Spinal cord (tissue), 10 donors: Measurements from ENCODE around the gene SYNRG. TPM values are rescaled to one million over a fixed set of nuclear protein-coding genes. Genes with fewer than 3 reads are reported as not detected.

ENCODE experiments used
- DNase-seq, 6 donors: peaks; one replicate each; pipeline versions ENCODE4 v3.0.0 to v3.0.0-alpha.2; 2013 to 2015; ENCODE audit warnings: low spot score in 6 of 6, low read depth in 4 of 6
- H3K27ac ChIP-seq: one replicate; pipeline ENCODE4 v1.5.1; 2013; ENCODE audit warnings: low read depth, low read length, control low read depth
- H3K27me3 ChIP-seq: one replicate; pipeline ENCODE4 v1.6.1; 2013; ENCODE audit warnings: low read length; ENCODE audit not compliant: control insufficient read depth, insufficient read depth
- H3K36me3 ChIP-seq: one replicate; pipeline ENCODE4 v1.6.1; 2013; ENCODE audit warnings: low read length; ENCODE audit not compliant: control insufficient read depth, insufficient read depth
- H3K4me1 ChIP-seq: one replicate; pipeline ENCODE4 v1.6.1; 2013; ENCODE audit warnings: low read length; ENCODE audit not compliant: control insufficient read depth, insufficient read depth
- H3K4me3 ChIP-seq: one replicate; pipeline ENCODE4 v1.5.1; 2013; ENCODE audit warnings: low read depth, low read length, control low read depth
- H3K9me3 ChIP-seq: one replicate; pipeline ENCODE4 v1.6.1; 2013; ENCODE audit warnings: low read length; ENCODE audit not compliant: control insufficient read depth, insufficient read depth
- WGBS: methylation state at CpG from one replicate; pipeline ENCODE4 v1.1.5; 2013; ENCODE audit warnings: missing lambda C conversion rate; ENCODE audit not compliant: insufficient coverage; 5-methylcytosine and 5-hydroxymethylcytosine counted together
- polyA plus RNA-seq, 2 donors: library from polyadenylated mRNA; unstranded; fragments of 120-200 nt; gene quantifications; one replicate each; pipeline ENCODE4 v1.2.1, GENCODE V29; 2013; ENCODE audit not compliant: insufficient read length in 2 of 2
- total RNA-seq, 2 donors: library from RNA; depleted of rRNA in 1 of 2; stranded (reverse); fragments of 120-200 nt in 1 of 2; fragments of >200 nt in 1 of 2; gene quantifications; one replicate each; pipeline versions ENCODE4 v1.2.3 to v1.2.4, GENCODE V29; 2013 to 2014
- donor health status: healthy.

Gene SYNRG
- total and polyA plus RNA-seq, 4 donors, result 22.6 to 37.0 (median 32.6) TPM

DNA sequence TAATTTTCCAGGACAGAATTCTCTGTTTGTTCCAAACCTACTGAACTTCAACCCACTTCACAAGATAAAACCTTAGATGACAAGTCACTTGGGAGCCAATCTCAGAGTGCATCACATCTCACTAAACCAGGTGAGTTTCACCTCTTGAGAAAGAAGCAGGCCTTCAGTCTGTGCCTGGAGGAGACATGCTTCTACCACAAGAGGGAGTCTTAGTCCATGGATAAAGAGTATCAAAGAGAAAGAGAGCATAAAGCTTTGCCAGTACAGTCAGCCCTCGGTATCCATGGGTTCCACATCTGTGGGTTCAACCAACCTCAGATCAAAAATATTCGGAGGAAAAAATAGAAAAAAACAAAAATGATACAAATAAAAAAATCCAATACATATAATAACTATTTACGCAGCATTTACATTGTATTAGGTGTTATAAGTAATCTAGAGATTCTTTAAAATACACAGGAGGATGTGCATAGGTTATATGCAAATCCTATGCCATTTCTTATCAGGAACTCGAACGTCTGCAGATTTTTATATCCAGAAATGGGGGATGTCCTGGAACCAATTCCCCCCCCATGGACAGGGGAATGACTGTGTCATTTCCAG, 81.9 kb downstream of the SYNRG start:
- Histone ChIP-seq H3K27ac (no peak overlapping the region), H3K4me1 (no peaks in the 10 kb centered on the region), H3K36me3 (peaks cover 27% of the 10 kb centered on the region), H3K27me3 (no peaks in the 10 kb centered on the region), H3K9me3 (no peaks in the 10 kb centered on the region), H3K4me3 (no peak overlapping the region)
- DNase-seq, result peak in 5 of 6 donors; percentile 26 to 90 (median 37)
- WGBS, result no CpG with 5 or more reads among the region's 5 CpGs

DNA sequence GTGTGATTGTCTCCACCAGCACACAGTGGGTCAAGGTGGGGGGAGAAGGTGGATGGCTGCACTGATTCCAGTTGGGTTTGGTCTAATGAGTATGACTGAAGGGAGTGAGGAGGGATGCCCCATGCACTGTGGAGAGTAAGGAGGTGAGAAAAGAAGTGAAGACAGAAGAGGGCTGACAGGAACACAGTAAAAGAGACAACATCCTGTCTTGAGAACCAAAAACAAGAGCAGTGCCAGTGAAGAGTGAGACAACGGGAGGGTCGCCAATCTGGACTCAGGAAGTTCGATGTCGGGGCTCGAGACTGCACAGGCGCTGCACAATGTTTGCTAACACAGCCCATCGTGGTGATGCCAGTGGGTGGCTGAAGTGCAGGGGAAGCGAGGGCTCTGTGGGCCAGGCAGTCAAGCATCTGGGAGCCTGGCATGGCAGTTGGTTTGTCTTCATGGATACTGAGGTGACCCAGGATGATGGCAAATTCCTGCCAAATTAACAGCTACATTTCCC, 85.5 kb downstream of the SYNRG start:
- 80% methylated on average over 8 of the region's 8 CpGs for WGBS
- peaks cover 2% of the 10 kb centered on the region for H3K4me1 ChIP-seq
- no peak overlapping the region for H3K4me3 ChIP-seq
- H3K9me3 ChIP-seq, result no peaks in the 10 kb centered on the region
- no peak for DNase-seq
- H3K27ac ChIP-seq, result no peak overlapping the region
- H3K27me3 ChIP-seq, result no peaks in the 10 kb centered on the region
- H3K36me3 ChIP-seq, result peaks cover 28% of the 10 kb centered on the region

DNA sequence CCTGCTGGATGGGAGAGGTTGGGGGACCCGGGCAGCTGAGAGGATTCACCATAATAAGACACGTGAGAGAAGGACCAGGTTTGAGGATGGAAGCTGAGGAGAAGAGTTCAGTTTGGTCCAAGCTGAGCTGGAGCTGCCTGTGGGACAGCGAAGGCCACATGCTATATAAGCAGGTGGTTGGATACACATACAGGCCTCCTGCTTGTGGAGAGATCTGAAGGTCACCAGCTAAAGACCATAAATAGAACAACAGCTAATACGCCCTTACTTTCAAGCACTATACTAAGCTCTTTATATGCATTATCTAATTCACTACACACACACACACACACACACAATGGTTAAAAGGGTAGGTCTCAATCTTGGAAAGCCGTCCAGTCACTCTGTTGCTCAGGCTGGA, 87.4 kb downstream of the SYNRG start:
- Histone ChIP-seq H3K27ac (no peak overlapping the region), H3K36me3 (peaks cover 37% of the 10 kb centered on the region), H3K27me3 (no peaks in the 10 kb centered on the region), H3K4me3 (no peak overlapping the region), H3K9me3 (no peaks in the 10 kb centered on the region), H3K4me1 (peaks cover 9% of the 10 kb centered on the region)
- DNase-seq, result no peak
- WGBS, result 94% methylated on average over 2 of the region's 5 CpGs

DNA sequence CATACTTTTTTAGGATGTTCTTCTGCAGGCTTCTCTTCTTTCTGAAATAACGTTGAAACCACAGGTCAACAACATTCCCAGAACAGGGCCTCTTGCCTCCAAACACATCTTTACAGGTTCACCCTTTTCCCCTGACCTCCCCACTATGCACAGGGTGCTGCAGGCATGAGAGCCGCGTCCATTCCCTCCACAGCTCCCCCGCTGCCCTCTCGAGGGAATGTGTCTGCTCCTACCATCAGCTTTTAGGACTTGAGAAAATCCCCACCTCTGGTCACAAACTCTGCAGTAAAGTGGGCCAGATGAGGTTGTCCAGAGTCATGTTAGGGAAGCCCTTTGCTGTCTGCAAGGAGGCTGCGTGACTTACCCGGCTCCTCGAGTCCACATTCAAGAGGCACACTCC, 89.0 kb downstream of the SYNRG start:
- Histone ChIP-seq H3K27ac (no peak overlapping the region), H3K27me3 (no peaks in the 10 kb centered on the region), H3K36me3 (peaks cover 39% of the 10 kb centered on the region), H3K4me1 (peaks cover 9% of the 10 kb centered on the region), H3K4me3 (no peak overlapping the region), H3K9me3 (no peaks in the 10 kb centered on the region)
- WGBS, result 86% methylated on average over 4 of the region's 8 CpGs
- no peak for DNase-seq

DNA sequence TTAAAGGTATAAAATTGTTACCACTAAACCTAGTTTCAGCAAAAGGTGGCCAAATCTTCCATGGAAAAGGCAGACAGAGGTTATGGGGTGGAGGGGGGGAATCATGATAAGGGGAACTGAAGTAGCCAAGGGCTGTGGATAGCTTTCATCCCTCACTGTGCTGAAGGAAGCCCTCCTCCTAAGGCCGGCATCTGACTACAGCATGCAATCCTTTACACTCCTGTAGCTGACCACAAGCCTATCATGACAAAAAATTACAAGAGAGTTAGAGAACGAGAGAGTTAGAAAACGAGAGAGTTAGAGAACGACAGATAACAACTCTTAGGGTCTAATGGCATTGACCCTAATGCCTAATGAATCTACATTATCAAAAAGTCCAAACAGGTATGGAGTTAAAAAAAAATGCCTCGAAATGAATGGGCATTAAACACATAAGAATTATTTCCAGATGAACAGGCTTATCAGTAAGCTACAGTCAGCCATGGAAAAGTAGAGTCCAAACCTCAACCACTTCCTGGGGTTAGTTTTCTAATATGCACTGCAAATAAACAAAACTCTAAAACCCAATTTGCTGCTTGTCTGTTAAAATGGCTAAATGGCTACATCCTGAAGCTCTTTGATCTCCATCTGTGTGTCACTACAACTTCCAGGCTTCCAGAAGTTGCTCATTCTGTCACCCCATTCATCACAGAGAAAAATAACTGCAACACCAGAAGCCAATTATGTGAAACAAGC, 89.8 kb downstream of the SYNRG start:
- no peak for DNase-seq
- WGBS, result 100% methylated on average over 1 of the region's 5 CpGs
- Histone ChIP-seq H3K4me3 (no peak overlapping the region), H3K36me3 (peaks cover 39% of the 10 kb centered on the region), H3K27me3 (no peaks in the 10 kb centered on the region), H3K9me3 (no peaks in the 10 kb centered on the region), H3K27ac (no peak overlapping the region), H3K4me1 (peaks cover 9% of the 10 kb centered on the region)

DNA sequence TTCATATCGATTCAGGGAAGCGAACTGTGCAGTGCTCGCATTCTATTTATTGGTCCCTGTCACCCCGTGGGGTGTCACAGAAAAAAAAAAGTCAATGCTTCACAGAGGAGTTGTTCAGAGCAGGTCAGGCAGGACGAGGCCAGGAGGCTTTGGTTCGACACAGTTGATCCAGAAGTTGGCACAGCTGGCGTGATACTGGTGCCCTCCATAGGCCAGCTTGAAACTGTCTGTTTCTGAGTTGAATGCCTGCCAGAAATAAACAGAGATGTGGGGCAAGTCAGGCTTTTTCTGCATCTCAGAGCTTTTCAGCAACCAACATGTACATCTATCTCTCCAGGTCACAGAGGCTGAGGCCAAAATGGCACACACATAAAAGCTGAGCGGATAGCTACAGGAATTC, 90.4 kb downstream of the SYNRG start:
- peaks cover 9% of the 10 kb centered on the region for H3K4me1 ChIP-seq
- DNase-seq, result peak in 1 of 6 donors; percentile 68
- H3K9me3 ChIP-seq, result no peaks in the 10 kb centered on the region
- peaks cover 39% of the 10 kb centered on the region for H3K36me3 ChIP-seq
- no peaks in the 10 kb centered on the region for H3K27me3 ChIP-seq
- no peak overlapping the region for H3K4me3 ChIP-seq
- 68% methylated on average over 7 of the region's 8 CpGs for WGBS
- H3K27ac ChIP-seq, result no peak overlapping the region

DNA sequence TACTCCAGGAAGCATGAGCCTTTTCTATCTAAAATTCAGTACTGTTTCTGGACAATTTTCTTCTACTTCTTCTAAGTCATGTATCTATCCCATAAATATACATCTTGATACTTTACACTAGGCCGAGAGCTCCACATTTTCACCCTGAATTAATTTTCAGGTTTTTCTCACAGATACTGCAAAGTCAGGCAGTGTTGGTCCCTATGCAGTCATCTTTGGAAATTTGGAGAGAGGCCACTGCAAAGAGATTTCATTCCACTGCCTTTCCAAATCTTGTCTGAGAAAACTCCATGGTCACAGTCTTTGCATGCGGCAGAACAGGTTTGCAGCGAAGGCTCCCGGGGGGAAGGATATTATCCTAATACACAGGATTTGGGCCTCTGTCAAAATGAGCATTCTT, 91.3 kb downstream of the SYNRG start:
- Histone ChIP-seq H3K4me3 (no peak overlapping the region), H3K27me3 (no peaks in the 10 kb centered on the region)
- 57% methylated on average over 1 of the region's 4 CpGs for WGBS

DNA sequence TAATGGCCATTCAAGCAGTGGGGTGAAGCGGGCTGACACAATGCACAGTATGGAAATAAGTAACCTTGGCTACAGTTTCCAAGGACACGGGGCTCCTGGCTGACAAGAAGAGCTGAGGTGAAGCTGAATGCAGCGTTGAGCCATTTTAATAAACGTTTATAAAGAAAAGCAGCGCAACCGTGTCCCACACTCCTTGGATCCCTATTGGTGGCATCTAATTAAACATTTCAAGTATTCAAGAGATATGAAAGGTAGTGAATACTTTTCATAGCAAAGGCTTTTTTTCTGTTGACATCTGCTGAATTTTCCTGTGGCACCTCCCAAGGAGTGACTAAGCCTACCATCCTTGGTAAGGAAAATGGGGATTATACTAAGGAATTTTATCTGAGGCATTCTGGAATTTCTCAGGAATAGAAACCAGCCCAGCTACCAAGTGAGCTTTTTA, 93.1 kb downstream of the SYNRG start:
- H3K27me3 ChIP-seq, result no peaks in the 10 kb centered on the region
- H3K9me3 ChIP-seq, result no peaks in the 10 kb centered on the region
- no peak overlapping the region for H3K27ac ChIP-seq
- DNase-seq, result peak in 4 of 6 donors; percentile 40 to 87 (median 58)
- 33% methylated on average over 1 of the region's 6 CpGs for WGBS
- no peak overlapping the region for H3K4me3 ChIP-seq
- H3K36me3 ChIP-seq, result peaks cover 37% of the 10 kb centered on the region
- peaks cover 9% of the 10 kb centered on the region for H3K4me1 ChIP-seq

More for the DNA sequence above, 91.3 kb downstream of the SYNRG start:
- Histone ChIP-seq H3K4me1 (peaks cover 9% of the 10 kb centered on the region), H3K36me3 (peaks cover 39% of the 10 kb centered on the region), H3K27ac (no peak overlapping the region), H3K9me3 (no peaks in the 10 kb centered on the region)
- DNase-seq, result peak in 1 of 6 donors; percentile 51

DNA sequence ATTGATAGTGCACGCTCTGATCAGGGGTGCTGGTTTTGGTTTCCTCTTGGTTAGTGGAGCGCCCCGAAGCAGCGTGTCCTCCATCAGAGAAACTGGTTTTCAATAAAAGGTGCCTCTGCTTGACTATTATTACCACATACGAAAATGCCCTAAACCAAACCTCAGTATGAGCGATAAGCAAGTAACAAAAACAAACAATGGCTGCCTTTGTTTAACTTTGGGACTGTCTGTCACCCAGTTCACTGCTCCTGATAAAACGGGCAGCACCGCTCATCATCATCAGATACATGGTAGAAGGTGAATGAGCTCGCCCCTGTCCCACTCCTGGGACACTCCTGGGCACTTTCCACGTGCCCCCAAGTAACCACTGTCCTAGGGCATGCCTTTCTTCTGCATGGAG, 95.5 kb downstream of the SYNRG start:
- no peak overlapping the region for H3K27ac ChIP-seq
- no peaks in the 10 kb centered on the region for H3K9me3 ChIP-seq
- H3K27me3 ChIP-seq, result no peaks in the 10 kb centered on the region
- 76% methylated on average over 5 of the region's 10 CpGs for WGBS
- H3K4me1 ChIP-seq, result peaks cover 7% of the 10 kb centered on the region
- DNase-seq, result no peak
- no peak overlapping the region for H3K4me3 ChIP-seq
- H3K36me3 ChIP-seq, result peaks cover 28% of the 10 kb centered on the region
